GM12878 (cell line): Measurements from ENCODE around the gene SORCS2. TPM values are rescaled to one million over a fixed set of nuclear protein-coding genes. Genes with fewer than 3 reads are reported as not detected.

ENCODE experiments used
- ATAC-seq: fragments of 200-7000 bp; cut with Tn5 transposase; 3 replicates; pipeline ENCODE4 v1.9.1; 2020; ENCODE audit warnings: mild to moderate bottlenecking, moderate library complexity
- BruUV-seq: library from RNA; stranded (reverse); fragments of 400-500 nt; replicated peaks from 2 replicates; lab custom pipeline; 2021; lab: Mats Ljungman, UMichigan
- CTCF ChIA-PET: fragments of 300-600 bp; sonication (Branson Sonifier 250); formaldehyde crosslinking; extraction: SDS; loops from one replicate; lab custom pipeline; 2021; ENCODE audit warnings: inconsistent platforms; lab: Yijun Ruan, JAX
- POLR2A ChIA-PET: fragments of 350-600 bp; formaldehyde crosslinking; extraction: SDS; loops from one replicate; lab custom pipeline; 2021; ENCODE audit warnings: inconsistent platforms; lab: Charles Lee
- RAD21 ChIA-PET: fragments of 300-600 bp; sonication (Branson Sonifier 250); formaldehyde crosslinking; loops from one replicate; lab custom pipeline; 2023; ENCODE audit warnings: antibody characterized with exemption; ENCODE audit not compliant: unreplicated experiment; lab: Charles Lee
- SMC1A ChIA-PET: fragments of 300-600 bp; sonication (Branson Sonifier 250); formaldehyde crosslinking; loops from one replicate; lab custom pipeline; 2023; ENCODE audit not compliant: unreplicated experiment, uncharacterized antibody; lab: Charles Lee
- DNase-seq: peaks from one replicate; pipeline ENCODE4 v3.0.0-alpha.2; 2011; ENCODE audit warnings: low read depth, low spot score
- FAIRE-seq: peaks from 3 replicates; lab custom pipeline; 2011; peaks lifted over from hg19 to GRCh38; lab: Jason Lieb, UNC
- H2AFZ ChIP-seq: 2 replicates; pipeline ENCODE4 v1.6.0; 2011; ENCODE audit warnings: low read depth, low read length, control low read depth; ENCODE audit not compliant: control insufficient read depth
- H3K27ac ChIP-seq: 2 replicates; pipeline ENCODE4 v1.5.1; 2011; ENCODE audit warnings: control low read depth; ENCODE audit not compliant: control insufficient read depth, insufficient read depth
- H3K27me3 ChIP-seq, 2 experiments: replicated peaks in 1 of 2; 2 replicates each; pipeline versions ENCODE4 v1.6.0 to v1.6.1; 2011; ENCODE audit warnings: low read length in 1 of 2; ENCODE audit not compliant: control insufficient read depth in 2 of 2, insufficient read depth in 2 of 2
- H3K36me3 ChIP-seq, 2 experiments: 2 replicates each; pipeline ENCODE4 v1.5.1; 2011; ENCODE audit warnings: low read length in 1 of 2; ENCODE audit not compliant: control insufficient read depth in 2 of 2, insufficient read depth in 2 of 2
- H3K4me1 ChIP-seq: 2 replicates; pipeline ENCODE4 v1.6.1; 2011; ENCODE audit warnings: mild to moderate bottlenecking, low read length, moderate library complexity, mixed read lengths; ENCODE audit not compliant: control insufficient read depth, insufficient read depth
- H3K4me2 ChIP-seq: 2 replicates; pipeline ENCODE4 v1.6.0; 2011; ENCODE audit warnings: control low read depth; ENCODE audit not compliant: control insufficient read depth, insufficient read depth
- H3K4me3 ChIP-seq: fragments of 200-600 bp; sonication (generic); 2 replicates; pipeline ENCODE4 v1.5.1; 2016
- H3K79me2 ChIP-seq: 2 replicates; pipeline ENCODE4 v1.6.0; 2011; ENCODE audit warnings: low read length; ENCODE audit not compliant: control insufficient read depth, insufficient read depth
- H3K9ac ChIP-seq: 2 replicates; pipeline ENCODE4 v1.8.0; 2011; ENCODE audit warnings: low read length, control low read depth, mixed read lengths; ENCODE audit not compliant: control insufficient read depth, insufficient read depth
- H3K9me3 ChIP-seq: replicated peaks from 3 replicates; pipeline ENCODE4 v1.5.1; 2011; ENCODE audit warnings: mild to moderate bottlenecking, low read length; ENCODE audit not compliant: control insufficient read depth, insufficient read depth
- H4K20me1 ChIP-seq: 2 replicates; pipeline ENCODE4 v1.6.0; 2011; ENCODE audit not compliant: control insufficient read depth, insufficient read depth
- BACH1 ChIP-seq: fragments of 450-650 bp; IDR thresholded peaks from 2 replicates; pipeline ENCODE4 v1.6.1; 2017; ENCODE audit warnings: mild to moderate bottlenecking, borderline replicate concordance
- CBFB ChIP-seq: IDR thresholded peaks from 2 replicates; pipeline ENCODE4 v1.6.1; 2016; ENCODE audit warnings: antibody characterized with exemption, low read depth
- IRF3 ChIP-seq: fragments of 450-650 bp; IDR thresholded peaks from 2 replicates; pipeline ENCODE4 v1.6.1; 2014; ENCODE audit warnings: mild to moderate bottlenecking
- MYB ChIP-seq: fragments of 150-350 bp; IDR thresholded peaks from 2 replicates; pipeline ENCODE4 v1.6.1; 2014; ENCODE audit warnings: mild to moderate bottlenecking, low read depth, low read length, borderline replicate concordance
- NBN ChIP-seq: fragments of 450-650 bp; IDR thresholded peaks from 2 replicates; pipeline ENCODE4 v1.6.1; 2016
- NR2C1 ChIP-seq: fragments of 450-650 bp; IDR thresholded peaks from 2 replicates; pipeline ENCODE4 v1.6.1; 2017; ENCODE audit warnings: antibody characterized with exemption, mild to moderate bottlenecking, moderate library complexity
- NR2F1 ChIP-seq: fragments of 450-650 bp; conservative IDR thresholded peaks from 2 replicates; pipeline ENCODE4 v1.6.1; 2017; ENCODE audit warnings: mild to moderate bottlenecking
- POLR2A ChIP-seq: IDR thresholded peaks from 2 replicates; pipeline ENCODE4 v1.6.1; 2011; ENCODE audit warnings: low read depth, mild to moderate bottlenecking, low read length
- POLR2AphosphoS5 ChIP-seq: IDR thresholded peaks from 2 replicates; pipeline ENCODE4 v1.6.1; 2011; ENCODE audit warnings: mild to moderate bottlenecking, low read length, inconsistent platforms
- RB1 ChIP-seq: fragments of 450-650 bp; formaldehyde crosslinking; IDR thresholded peaks from 2 replicates; pipeline ENCODE4 v1.6.1; 2017; ENCODE audit warnings: mild to moderate bottlenecking, borderline replicate concordance
- RBBP5 ChIP-seq: fragments of 200-600 bp; sonication (generic); conservative IDR thresholded peaks from 2 replicates; pipeline ENCODE4 v1.6.1; 2016
- RUNX3 ChIP-seq: IDR thresholded peaks from 2 replicates; pipeline ENCODE4 v1.6.1; 2012; ENCODE audit warnings: low read length, inconsistent platforms
- SMARCA5 ChIP-seq: fragments of 450-650 bp; IDR thresholded peaks from 2 replicates; pipeline ENCODE4 v1.6.1; 2017; ENCODE audit warnings: mild to moderate bottlenecking
- SUZ12 ChIP-seq: fragments of 200-600 bp; sonication (generic); IDR thresholded peaks from one replicate; pipeline ENCODE4 v1.6.1; 2018; ENCODE audit warnings: antibody characterized with exemption, mild to moderate bottlenecking; ENCODE audit not compliant: unreplicated experiment
- WRNIP1 ChIP-seq: IDR thresholded peaks from 2 replicates; pipeline ENCODE4 v1.6.1; 2011; ENCODE audit warnings: low read depth, low read length, improper control_type of control experiment, borderline replicate concordance
- ZBTB11 ChIP-seq: fragments of 450-650 bp; formaldehyde crosslinking; IDR thresholded peaks from 2 replicates; pipeline ENCODE4 v1.5.0; 2022; ENCODE audit warnings: mild to moderate bottlenecking, missing genetic modification characterization
- ZBTB4 ChIP-seq: fragments of 450-650 bp; formaldehyde crosslinking; IDR thresholded peaks from 2 replicates; pipeline ENCODE4 v1.4.0; 2022; ENCODE audit warnings: mild to moderate bottlenecking, moderate library complexity
- ZZZ3 ChIP-seq: IDR thresholded peaks from 2 replicates; pipeline ENCODE4 v1.6.1; 2011; ENCODE audit warnings: low read depth; ENCODE audit not compliant: control insufficient read depth, insufficient read length
- WGBS: methylation state at CpG from one replicate; pipeline ENCODE4 v1.1.6; 2016; ENCODE audit warnings: low lambda C conversion rate; ENCODE audit not compliant: insufficient replicate concordance, insufficient coverage; ENCODE audit errors: missing lambda C conversion rate; 5-methylcytosine and 5-hydroxymethylcytosine counted together
- in situ Hi-C: fragments of 300-500 bp; cut with MboI; formaldehyde crosslinking; loops from 9 replicates; pipeline ENCODE4 v1.14.3; 2018; ENCODE audit warnings: mixed read lengths
- intact Hi-C: fragments of 100-400 bp; cut with micrococcal nuclease; formaldehyde crosslinking; loops from one replicate; pipeline ENCODE4 v1.14.2; 2022; ENCODE audit not compliant: unreplicated experiment
- polyA plus RNA-seq, 11 experiments: library from polyadenylated mRNA; depleted of rRNA in 4 of 11; unstranded in 6 of 11; stranded (reverse) in 5 of 11; fragments of >200 nt; fragmentation: Nextera tagmentation in 4 of 11; fragmentation: Illumina TruSeq in 1 of 11; extraction: Ambion mirVana in 4 of 11; extraction: Trizol in 1 of 11; gene quantifications; 1 replicate in 1 of 11; 2 replicates in 10 of 11; pipeline versions ENCODE4 v1.2.1 to v1.2.3, GENCODE V29; 2011 to 2016; ENCODE audit warnings: inconsistent platforms in 2 of 11, missing spikeins in 2 of 11, low read depth in 1 of 11
- total RNA-seq, 4 experiments: library from RNA; depleted of rRNA in 3 of 4; stranded (reverse); fragments of >200 nt in 3 of 4; fragmentation: Illumina TruSeq in 1 of 4; extraction: Trizol in 1 of 4; gene quantifications; 2 replicates each; pipeline versions ENCODE4 v1.2.1 to v1.2.3, GENCODE V29; 2013 to 2021

SORCS2 gene
- total and polyA plus RNA-seq, 10 of the 15 experiments (the other 5 are each of a cell fraction or from before 2014, with no cell fraction given): 0.01 to 0.15 (median 0.05) TPM; not detected in 5

GRCh38 chr4:7699031-7699430 lies 506.7 kb downstream of the SORCS2 start:
- H2AFZ ChIP-seq: no peak overlapping the region
- no peaks in the 10 kb centered on the region for H3K79me2 ChIP-seq
- H3K27me3 ChIP-seq: no peaks in the 10 kb centered on the region
- SMC1A ChIA-PET: no interaction called here
- H3K4me3 ChIP-seq: no peak overlapping the region
- intact Hi-C loops (no loop called here), in situ Hi-C loops (no loop called here)
- H3K27ac ChIP-seq: no peak overlapping the region
- 27% methylated on average over 8 of the region's 8 CpGs for WGBS
- POLR2A ChIA-PET: no interaction called here
- CTCF ChIA-PET: no interaction called here
- DNase-seq (no peak), ATAC-seq (no peak), FAIRE-seq (no peak)
- H3K4me1 ChIP-seq: no peaks in the 10 kb centered on the region
- TF ChIP-seq SUZ12: no peak
- TF ChIP-seq NR2F1: no peak
- TF ChIP-seq ZZZ3: no peak
- TF ChIP-seq WRNIP1: no peak
- TF ChIP-seq NR2C1: no peak
- TF ChIP-seq ZBTB4 (CRISPR knock-in tag): no peak
- TF ChIP-seq CBFB: no peak
- no peak for TF ChIP-seq RB1
- TF ChIP-seq MYB: no peak
- TF ChIP-seq ZBTB11 (CRISPR knock-in tag): no peak
- no peak for TF ChIP-seq POLR2AphosphoS5
- TF ChIP-seq BACH1: no peak
- no peak for TF ChIP-seq SMARCA5
- no peak for TF ChIP-seq IRF3
- no peak for TF ChIP-seq RUNX3
- TF ChIP-seq NBN: no peak
- TF ChIP-seq RBBP5: no peak
- TF ChIP-seq POLR2A: no peak
- no peak overlapping the region for H3K9ac ChIP-seq
- no peaks in the 10 kb centered on the region for H3K36me3 ChIP-seq
- H3K4me2 ChIP-seq: no peak overlapping the region
- BruUV-seq: no TSS peak
- RAD21 ChIA-PET: no interaction called here
- no peaks in the 10 kb centered on the region for H4K20me1 ChIP-seq
- H3K9me3 ChIP-seq: no peaks in the 10 kb centered on the region
